Epidermal melanocyte (primary cell): ENCODE results near the gene IRX2.

ENCODE experiments used
- DNase-seq: peaks from one replicate; pipeline ENCODE4 v3.0.0; 2011; ENCODE audit warnings: low spot score; ENCODE audit not compliant: insufficient read length

Gene IRX2

GRCh38 chr5:2718115-2718514 is 33.4 kb downstream of the IRX2 start:
- no peak for DNase-seq

GRCh38 chr5:2715856-2716255 is 35.6 kb downstream of the IRX2 start:
- DNase-seq, result no peak

DNA sequence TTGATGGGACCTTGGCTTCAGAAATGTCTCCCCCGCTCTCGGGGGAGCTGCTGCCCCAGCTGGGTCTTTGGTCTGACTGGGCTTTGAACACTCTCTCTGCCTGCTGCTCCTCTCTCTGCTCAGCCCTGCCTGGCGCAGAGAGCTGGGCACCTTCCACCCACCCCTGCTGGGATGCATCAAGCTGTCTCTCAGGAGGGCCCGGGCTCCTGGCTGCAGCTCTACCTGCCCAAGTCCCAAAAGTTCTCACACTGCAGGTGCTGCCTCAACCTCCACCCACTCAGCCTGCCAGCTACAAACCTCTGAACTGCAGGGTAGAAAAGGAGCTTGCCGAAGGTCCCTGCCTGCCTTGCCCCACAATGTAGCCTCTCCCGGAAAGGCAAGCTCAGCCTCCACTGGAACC is 36.7 kb downstream of the IRX2 start:
- no peak for DNase-seq

- no peak for DNase-seq
Observed at GRCh38 chr5:2714026-2714425, 37.5 kb downstream of the IRX2 start.

DNA sequence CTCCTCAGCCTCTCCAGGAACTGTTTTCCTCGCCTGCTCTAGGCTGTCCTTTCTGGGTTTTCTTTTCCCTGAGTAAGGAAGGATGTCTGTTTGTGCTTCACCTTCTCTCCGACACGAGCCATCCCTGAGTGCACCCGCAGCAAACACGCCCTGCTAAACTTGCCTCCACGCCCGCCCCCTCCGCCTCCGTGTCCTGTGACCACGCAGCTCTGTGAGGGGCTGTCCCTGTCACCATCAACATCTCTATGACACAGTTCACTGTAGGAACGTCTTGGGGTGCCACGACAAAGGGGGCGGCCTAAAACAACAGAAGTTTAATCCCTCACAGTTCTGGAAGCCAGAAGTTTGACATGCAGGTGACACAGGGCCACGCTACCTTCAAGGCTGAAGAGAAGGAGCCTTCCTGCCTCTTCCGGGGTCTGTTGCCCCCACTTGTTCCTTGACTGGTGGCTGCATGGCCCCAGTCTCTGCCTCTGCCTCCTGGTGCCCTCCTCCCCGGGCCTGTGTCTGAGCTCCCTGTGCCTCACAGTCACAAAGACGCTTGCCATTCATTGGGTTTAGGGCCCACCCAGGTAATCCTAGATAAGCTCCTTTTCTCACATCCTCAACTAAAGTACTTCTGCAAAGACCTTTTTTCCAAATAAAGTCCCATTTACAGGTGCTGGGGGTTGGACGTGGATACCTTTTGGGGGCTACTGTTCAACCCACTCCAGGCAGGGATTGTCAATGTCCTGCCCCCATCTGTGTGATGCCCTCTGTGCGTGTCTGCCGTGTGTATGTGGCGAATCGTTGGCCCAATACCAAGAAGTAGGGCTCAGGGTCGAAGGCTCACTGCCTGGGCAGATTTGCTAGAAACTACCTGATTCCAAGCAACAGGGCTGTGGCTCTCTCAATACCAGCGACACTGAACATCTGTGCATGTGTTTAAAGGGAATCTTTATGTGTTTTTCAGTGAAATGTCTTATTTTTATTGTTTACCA is 39.7 kb downstream of the IRX2 start:
- DNase-seq, result no peak

- DNase-seq, result no peak
Observed at GRCh38 chr5:2710910-2711309, 40.6 kb downstream of the IRX2 start.

GRCh38 chr5:2709976-2710689 is 41.3 kb downstream of the IRX2 start:
- DNase-seq, result no peak

- DNase-seq, result no peak
Observed at GRCh38 chr5:2708751-2709150, 42.7 kb downstream of the IRX2 start.

- no peak for DNase-seq
Observed at GRCh38 chr5:2708132-2708531, 43.3 kb downstream of the IRX2 start.

DNA sequence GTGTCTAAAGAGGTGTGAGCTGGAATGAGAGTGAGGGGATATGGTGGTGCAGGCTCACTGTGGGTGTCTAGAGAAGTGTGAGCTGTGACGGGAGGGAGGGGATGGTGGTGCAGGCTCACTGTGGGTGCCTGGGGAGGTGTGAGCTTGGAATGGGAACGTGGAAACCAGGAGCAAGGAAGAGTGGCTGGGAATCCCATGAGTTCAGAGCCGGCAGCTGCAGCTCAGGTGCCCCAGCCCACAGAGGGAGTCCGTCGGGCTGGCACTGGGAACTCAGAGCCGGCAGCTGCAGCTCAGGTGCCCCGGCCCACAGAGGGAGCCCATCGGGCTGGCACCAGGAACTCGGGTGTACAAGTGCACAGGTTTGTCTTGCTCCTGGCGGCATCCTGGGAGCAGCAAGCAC is 45.6 kb downstream of the IRX2 start:
- DNase-seq, result no peak

GRCh38 chr5:2704806-2705645 is 46.5 kb downstream of the IRX2 start:
- DNase-seq, result no peak

DNA sequence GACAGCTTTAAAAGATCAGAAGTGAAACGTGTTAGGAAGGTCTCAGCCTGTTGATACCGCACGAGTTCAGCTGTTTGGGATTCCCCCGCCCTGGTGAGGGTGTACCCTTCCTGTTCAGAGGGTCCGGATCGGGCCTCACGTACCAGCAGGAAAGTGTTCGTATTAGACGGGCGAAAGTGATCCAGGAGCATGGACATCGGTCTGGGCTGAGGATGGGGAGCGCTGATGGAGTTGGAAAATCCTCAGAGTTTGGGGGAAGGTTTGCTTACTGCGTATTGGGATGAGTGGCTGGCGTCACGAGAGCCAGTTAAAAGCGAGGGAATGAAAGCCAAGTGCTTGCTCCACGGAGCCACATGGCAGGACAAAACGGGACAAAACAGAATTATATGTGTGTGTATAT is 47.4 kb downstream of the IRX2 start:
- DNase-seq, result no peak

- no peak for DNase-seq
Observed at GRCh38 chr5:2703615-2704014, 47.9 kb downstream of the IRX2 start.

- DNase-seq, result no peak
Observed at GRCh38 chr5:2703041-2703440, 48.4 kb downstream of the IRX2 start.

- DNase-seq, result no peak
Observed at GRCh38 chr5:2702096-2702879, 49.2 kb downstream of the IRX2 start.

GRCh38 chr5:2701592-2701991 is 49.9 kb downstream of the IRX2 start:
- no peak for DNase-seq

DNA sequence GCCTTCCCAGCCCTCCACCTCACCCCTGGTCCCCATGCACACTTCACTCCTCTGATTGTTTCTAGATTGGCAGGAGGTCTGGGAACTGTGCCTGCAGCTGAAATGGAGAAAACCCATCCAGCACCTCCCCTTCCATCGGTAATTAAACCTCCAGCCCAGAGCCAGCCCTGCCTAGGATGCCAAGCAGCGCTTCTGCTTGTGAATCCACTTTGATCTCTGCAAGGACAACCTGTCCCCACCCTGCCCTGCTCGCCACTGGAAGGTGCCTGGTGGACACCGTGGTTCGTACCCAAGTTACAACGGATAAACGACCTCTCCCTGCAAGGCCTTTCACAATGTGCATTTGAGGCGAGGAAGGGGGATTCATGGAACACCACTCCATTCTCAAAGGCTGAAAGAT is 50.6 kb downstream of the IRX2 start:
- DNase-seq, result no peak

GRCh38 chr5:2699686-2700085 is 51.8 kb downstream of the IRX2 start:
- no peak for DNase-seq

DNA sequence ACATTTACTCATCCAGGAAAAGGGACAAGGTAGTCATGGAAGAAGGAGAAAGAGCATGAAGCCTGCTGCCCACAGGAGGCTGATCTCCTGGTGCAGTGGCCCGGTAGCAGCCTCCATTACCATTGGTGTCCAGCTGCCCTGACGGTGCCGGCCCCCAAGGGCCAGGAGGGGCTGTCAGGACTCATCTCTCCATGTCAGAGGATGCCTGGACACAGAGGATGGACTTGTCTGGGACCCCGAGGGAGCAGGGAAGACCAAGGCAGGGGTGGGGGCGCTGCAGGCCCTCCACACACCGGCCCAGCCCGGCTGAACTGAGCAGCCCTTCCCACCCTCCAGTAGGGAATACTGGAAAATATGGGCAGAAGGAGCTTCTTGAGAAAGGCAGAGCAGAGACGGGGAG is 52.2 kb downstream of the IRX2 start:
- DNase-seq, result no peak

- no peak for DNase-seq
Observed at GRCh38 chr5:2698581-2698980, 52.9 kb downstream of the IRX2 start.
